ENCODE data around the gene APBA1.

APBA1 gene

GRCh38 chr9:69564557-69564956 lies 107.6 kb downstream of the APBA1 start:
- Histone ChIP-seq H3K27me3 (ENCODE audit: control insufficient read depth, low read length) (no peaks in the 10 kb centered on the region), H3K79me2 (ENCODE audit: control insufficient read depth, low read length) (no peaks in the 10 kb centered on the region), H3K36me3 (ENCODE audit: control insufficient read depth, low read length) (no peaks in the 10 kb centered on the region), H3K9me2 (replicated peaks; ENCODE audit: control insufficient read depth, low read length) (no peaks in the 10 kb centered on the region), H3K4me3 (ENCODE audit: low read length) (no peak overlapping the region), H3K9me3 (ENCODE audit: control insufficient read depth, insufficient read depth, low read length) (no peaks in the 10 kb centered on the region), H4K20me1 (ENCODE audit: control insufficient read depth, insufficient read depth, low read depth, low read length) (no peaks in the 10 kb centered on the region), H3K27ac (ENCODE audit: low read depth, low read length) (no peak overlapping the region), H3K4me1 (ENCODE audit: control insufficient read depth, low read length) (no peaks in the 10 kb centered on the region), H3K4me2 (ENCODE audit: low read length) (no peak overlapping the region), H3F3A (ENCODE audit: control insufficient read depth, insufficient read depth) (no peaks in the 10 kb centered on the region)
- no peak for TF ChIP-seq CTCF (IDR thresholded peaks at IDR 0.05; ENCODE audit: low read depth, low read length, poor library complexity, severe bottlenecking)
- no peak for TF ChIP-seq EZH2phosphoT487 (IDR thresholded peaks at IDR 0.05; ENCODE audit: borderline replicate concordance, low read length)

DNA sequence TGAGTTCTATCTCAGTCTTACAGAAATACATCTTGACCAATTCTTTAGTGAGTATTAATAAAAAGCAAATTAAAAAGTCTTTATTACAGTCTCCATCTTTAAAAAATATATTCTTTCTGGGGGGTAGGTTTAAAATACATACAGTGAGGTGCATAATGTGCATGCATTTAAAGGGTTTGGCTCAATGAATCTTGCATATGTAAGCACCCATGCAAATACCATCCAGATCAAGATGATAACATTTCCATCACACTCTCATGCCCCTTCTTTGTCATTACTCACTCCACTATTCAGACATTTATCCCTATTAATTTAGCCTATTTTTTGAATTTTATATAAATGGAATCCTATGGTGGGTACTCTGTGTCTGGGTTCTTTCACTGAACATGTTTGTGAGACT lies 113.0 kb downstream of the APBA1 start:
- no peaks in the 10 kb centered on the region for H4K20me1 ChIP-seq (ENCODE audit: control insufficient read depth, insufficient read depth, low read depth, low read length)
- TF ChIP-seq EZH2phosphoT487 (IDR thresholded peaks at IDR 0.05; ENCODE audit: borderline replicate concordance, low read length) (no peak), CTCF (IDR thresholded peaks at IDR 0.05; ENCODE audit: low read depth, low read length, poor library complexity, severe bottlenecking) (no peak)
- no peak overlapping the region for H3K27ac ChIP-seq (ENCODE audit: low read depth, low read length)
- H3K4me1 ChIP-seq (ENCODE audit: control insufficient read depth, low read length): no peaks in the 10 kb centered on the region
- H3K79me2 ChIP-seq (ENCODE audit: control insufficient read depth, low read length): no peaks in the 10 kb centered on the region
- H3K27me3 ChIP-seq (ENCODE audit: control insufficient read depth, low read length): no peaks in the 10 kb centered on the region
- H3F3A ChIP-seq (ENCODE audit: control insufficient read depth, insufficient read depth): no peaks in the 10 kb centered on the region
- no peaks in the 10 kb centered on the region for H3K9me2 ChIP-seq (replicated peaks; ENCODE audit: control insufficient read depth, low read length)
- H3K4me3 ChIP-seq (ENCODE audit: low read length): no peak overlapping the region
- H3K4me2 ChIP-seq (ENCODE audit: low read length): no peak overlapping the region
- H3K9me3 ChIP-seq (ENCODE audit: control insufficient read depth, insufficient read depth, low read length): no peaks in the 10 kb centered on the region
- no peaks in the 10 kb centered on the region for H3K36me3 ChIP-seq (ENCODE audit: control insufficient read depth, low read length)

DNA sequence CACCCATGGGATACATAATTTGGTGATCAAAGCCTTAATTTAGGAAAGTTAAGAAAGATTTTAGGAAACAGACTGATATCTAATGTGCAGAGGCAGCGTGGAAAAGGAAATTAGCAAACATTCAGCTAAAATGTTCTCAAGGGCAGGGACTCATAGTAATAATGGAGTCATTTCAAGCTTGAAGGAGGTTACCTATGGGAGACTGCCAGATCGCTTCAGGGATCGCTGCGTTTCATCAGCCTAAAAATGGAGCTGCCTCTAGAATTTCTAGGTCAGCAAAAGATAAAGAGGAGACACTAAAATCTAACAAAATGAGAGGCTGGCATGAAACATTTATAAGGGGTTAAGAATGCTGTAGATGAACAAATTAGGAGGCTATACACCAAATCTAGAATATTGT lies 115.5 kb downstream of the APBA1 start:
- Histone ChIP-seq H3K4me1 (ENCODE audit: control insufficient read depth, low read length) (no peaks in the 10 kb centered on the region), H4K20me1 (ENCODE audit: control insufficient read depth, insufficient read depth, low read depth, low read length) (no peaks in the 10 kb centered on the region), H3F3A (ENCODE audit: control insufficient read depth, insufficient read depth) (no peaks in the 10 kb centered on the region), H3K4me2 (ENCODE audit: low read length) (no peak overlapping the region), H3K9me2 (replicated peaks; ENCODE audit: control insufficient read depth, low read length) (no peaks in the 10 kb centered on the region), H3K9me3 (ENCODE audit: control insufficient read depth, insufficient read depth, low read length) (no peaks in the 10 kb centered on the region), H3K27ac (ENCODE audit: low read depth, low read length) (no peak overlapping the region), H3K79me2 (ENCODE audit: control insufficient read depth, low read length) (no peaks in the 10 kb centered on the region), H3K36me3 (ENCODE audit: control insufficient read depth, low read length) (no peaks in the 10 kb centered on the region), H3K27me3 (ENCODE audit: control insufficient read depth, low read length) (no peaks in the 10 kb centered on the region), H3K4me3 (ENCODE audit: low read length) (no peak overlapping the region)
- TF ChIP-seq EZH2phosphoT487 (IDR thresholded peaks at IDR 0.05; ENCODE audit: borderline replicate concordance, low read length) (no peak), CTCF (IDR thresholded peaks at IDR 0.05; ENCODE audit: low read depth, low read length, poor library complexity, severe bottlenecking) (no peak)

DNA sequence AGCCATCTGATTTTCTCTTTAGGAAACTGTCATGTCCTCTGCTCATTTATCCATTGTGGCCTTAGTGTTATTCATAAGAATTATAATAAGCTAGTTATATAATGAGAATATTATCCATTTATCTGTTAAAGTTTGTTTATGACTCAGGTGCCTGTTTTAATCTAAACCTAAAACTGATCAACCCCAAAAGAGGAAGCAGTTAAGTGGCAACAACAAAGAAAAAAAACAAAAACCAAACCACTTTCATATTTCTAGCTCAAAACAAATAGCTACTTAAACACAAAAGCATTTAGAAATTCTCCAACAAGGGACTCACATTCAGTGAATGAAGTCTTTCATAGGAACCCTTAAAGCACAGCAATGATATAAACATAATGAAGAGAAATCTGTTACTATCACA lies 116.4 kb downstream of the APBA1 start:
- Histone ChIP-seq H3K9me2 (replicated peaks; ENCODE audit: control insufficient read depth, low read length) (no peaks in the 10 kb centered on the region), H3F3A (ENCODE audit: control insufficient read depth, insufficient read depth) (no peaks in the 10 kb centered on the region), H3K79me2 (ENCODE audit: control insufficient read depth, low read length) (no peaks in the 10 kb centered on the region), H3K9me3 (ENCODE audit: control insufficient read depth, insufficient read depth, low read length) (no peaks in the 10 kb centered on the region), H4K20me1 (ENCODE audit: control insufficient read depth, insufficient read depth, low read depth, low read length) (no peaks in the 10 kb centered on the region), H3K27me3 (ENCODE audit: control insufficient read depth, low read length) (no peaks in the 10 kb centered on the region), H3K27ac (ENCODE audit: low read depth, low read length) (no peak overlapping the region), H3K4me3 (ENCODE audit: low read length) (no peak overlapping the region), H3K4me1 (ENCODE audit: control insufficient read depth, low read length) (no peaks in the 10 kb centered on the region), H3K36me3 (ENCODE audit: control insufficient read depth, low read length) (no peaks in the 10 kb centered on the region), H3K4me2 (ENCODE audit: low read length) (no peak overlapping the region)
- no peak for TF ChIP-seq EZH2phosphoT487 (IDR thresholded peaks at IDR 0.05; ENCODE audit: borderline replicate concordance, low read length)
- no peak for TF ChIP-seq CTCF (IDR thresholded peaks at IDR 0.05; ENCODE audit: low read depth, low read length, poor library complexity, severe bottlenecking)
